GM21528 (cell line): ENCODE results near the gene SDHAF3.
"Not testable (repeated sequence)": the region's sequence is repeated elsewhere in the genome, so short reads cannot be mapped to it uniquely, and the experiment has no call there.

ENCODE experiments used
- ATAC-seq: cut with Tn5 transposase; IDR thresholded peaks from one replicate; pipeline ENCODE4 v1.9.1; 2021; ENCODE audit warnings: mild to moderate bottlenecking, moderate library complexity; ENCODE audit not compliant: unreplicated experiment, low FRiP score

SDHAF3 gene

DNA sequence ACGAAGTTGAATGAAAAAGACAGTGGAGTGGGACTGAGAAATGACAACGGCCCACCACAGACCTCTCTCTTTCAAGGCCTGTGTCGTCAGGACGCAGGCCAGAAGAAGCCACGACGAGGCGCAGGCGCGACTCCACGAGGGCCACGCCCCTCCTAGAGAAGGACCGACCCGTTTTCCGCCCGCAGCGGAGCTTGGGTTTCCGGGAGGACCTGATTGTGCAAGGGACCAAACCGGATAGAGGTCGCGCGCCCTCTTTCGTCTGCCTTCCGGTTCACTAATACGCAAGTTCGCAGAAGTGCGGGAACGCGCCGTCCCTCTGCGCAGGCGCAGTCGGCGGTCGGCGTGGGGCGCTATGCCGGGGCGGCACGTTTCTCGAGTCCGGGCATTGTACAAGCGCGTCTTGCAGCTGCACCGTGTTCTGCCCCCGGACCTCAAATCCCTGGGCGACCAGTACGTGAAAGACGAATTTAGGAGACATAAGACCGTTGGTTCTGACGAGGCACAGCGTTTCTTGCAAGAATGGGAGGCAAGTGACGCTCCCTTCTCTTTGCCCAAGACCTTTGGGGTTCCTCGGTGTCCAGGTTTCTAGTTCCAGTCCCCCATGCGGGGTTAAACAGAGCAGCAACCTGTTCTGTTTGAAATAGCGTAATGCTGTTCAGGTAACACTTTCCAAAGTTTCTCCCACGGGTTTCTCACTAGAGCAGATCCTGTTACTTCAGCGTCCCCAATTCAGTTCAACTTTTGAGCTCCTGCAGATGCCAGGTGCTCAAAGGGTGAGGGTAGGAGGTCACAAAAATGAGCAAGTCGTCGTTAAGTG, at the start of gene SDHAF3:
TSS of gene SDHAF3 (plus strand) at position 327 of the 817 bp plus-strand sequence. CDS start at position 353, 26 bp downstream.
- ATAC-seq: peak; percentile 91

DNA sequence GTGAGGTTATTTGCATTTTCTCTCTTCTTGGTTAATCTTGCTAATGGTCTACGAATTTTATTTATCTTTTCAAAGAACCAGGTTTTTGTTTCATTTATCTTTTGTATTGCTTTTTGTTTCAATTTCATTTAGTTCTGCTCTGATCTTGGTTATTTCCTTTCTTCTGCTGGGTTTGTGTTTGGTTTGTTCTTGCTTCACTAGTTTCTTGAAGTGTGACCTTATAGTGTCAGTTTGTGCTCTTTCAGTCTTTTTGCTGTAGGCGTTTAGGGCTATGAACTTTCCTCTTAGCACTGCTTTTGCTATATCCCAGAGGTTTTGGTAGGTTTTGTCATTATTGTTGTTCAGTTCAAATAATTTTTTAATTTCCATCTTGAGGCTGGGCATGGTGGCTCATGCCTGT, 45.5 kb upstream of the SDHAF3 start:
- ATAC-seq: not testable (repeated sequence)

DNA sequence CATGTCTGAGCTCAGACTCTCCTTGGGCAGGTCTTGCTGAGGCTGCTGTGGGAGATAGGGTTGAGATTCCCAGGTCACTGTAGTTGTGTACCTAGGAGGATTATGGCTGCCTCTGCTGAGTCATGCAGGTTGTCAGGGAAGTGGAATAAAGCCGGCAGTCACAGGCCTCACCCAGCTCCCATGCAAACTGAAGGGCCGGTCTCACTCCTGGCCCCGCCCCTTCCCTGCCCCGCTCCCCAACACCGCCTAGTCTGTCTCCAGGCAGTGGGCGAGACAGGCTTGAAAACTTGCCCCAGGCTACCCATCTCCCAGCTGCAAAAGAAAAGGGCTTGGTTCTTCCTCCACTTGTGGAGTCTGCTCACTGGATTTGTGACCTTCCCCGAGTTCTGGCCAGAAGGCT, 41.6 kb upstream of the SDHAF3 start:
- ATAC-seq: no peak

DNA sequence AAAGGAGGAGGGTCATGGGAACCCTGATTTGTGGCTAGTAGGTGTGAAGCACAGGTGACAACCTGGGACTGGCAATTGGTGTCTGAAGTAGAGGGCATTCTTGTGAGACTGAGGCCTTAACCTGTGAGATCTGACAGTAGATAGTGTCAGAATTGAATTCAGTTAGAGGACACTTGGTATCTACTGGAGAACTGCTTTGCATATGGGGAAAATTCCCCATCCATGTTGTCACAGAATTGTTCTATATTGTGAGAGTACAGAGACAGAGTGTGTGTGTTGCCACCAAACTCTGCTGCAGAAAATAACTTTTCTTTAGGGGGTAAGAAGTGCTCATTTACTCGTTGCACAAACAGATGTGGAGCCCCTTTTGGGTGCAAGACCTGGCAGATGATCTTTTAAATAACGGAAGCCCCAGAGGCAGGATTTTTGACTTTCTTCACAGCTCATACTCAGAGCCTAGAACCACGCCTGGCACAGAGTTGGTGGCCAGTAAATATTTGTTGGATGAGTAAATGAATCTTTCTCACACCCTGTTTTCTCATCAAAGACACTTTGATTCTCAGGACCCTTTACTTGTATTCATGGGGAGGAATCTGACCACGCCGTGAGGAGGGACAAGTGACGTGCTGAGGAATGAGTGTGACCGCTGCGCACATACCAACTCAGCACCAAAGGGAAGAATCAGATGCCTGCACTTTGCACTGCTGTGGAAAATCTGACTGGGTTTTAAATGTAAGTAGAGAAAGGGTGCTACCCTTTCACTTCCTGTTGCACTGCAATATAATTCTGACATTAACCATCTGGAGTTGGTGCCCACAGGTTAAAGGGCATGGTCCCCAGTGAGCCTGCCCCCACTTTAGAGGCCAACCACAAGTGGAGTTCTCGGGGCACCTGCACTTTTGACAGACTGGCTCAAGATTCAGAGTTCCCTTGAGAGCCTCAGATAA, 39.2 kb upstream of the SDHAF3 start:
- peak; percentile 68 for ATAC-seq

DNA sequence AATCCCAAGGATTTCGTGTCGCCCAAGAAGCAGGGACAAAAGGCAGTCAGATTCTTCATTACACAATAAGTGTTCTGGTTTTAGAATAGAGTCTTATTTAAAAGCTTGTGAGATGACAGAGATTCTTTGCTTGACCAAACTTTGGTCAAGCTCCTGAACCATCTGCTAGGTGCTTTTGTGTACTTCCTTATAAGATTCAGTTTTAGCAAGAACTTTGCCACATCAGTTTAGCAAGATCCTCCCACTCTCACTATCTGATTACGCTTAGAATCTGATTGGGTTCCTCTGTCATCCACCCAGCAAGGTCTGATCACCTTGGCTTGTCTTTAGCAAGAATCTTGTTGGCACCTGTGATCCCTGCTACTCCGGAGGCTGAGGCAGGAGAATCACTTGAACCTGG, 38.2 kb upstream of the SDHAF3 start:
- ATAC-seq: no peak

DNA sequence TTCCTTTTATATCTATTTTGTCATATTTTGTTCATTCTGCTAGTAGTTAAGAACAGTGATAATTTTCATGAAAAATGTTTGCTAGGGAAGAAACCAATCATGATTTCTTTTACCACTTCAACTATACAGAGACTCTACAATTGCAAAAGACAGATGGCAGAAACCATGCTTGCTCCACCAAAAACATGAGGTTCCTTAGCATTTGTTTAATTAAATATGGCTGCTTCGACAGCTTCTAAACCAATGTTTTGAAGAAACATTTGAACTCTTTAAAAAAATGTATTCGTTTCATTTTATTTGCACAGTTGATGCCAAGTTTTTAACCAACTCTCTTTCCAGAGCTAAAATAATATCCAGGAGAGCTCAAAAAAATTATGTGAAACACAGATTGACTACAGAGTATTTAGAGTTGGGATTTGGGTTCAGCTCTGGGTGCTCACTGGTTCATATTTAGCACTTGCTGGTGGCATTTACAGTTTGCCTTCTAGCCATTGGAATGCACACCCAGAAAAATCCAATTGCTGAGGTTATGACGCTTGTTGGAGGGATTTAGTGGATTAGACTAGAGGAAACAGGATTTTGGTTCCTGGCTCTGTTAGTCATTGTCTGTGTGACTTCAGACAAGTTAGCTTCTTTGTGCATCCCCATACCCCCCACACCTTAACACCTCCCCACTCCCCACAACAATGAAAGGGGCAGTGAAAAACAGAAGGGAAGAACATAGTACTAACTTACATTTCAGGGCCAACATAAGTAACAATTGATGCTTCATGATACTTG, 35.8 kb upstream of the SDHAF3 start:
- no peak for ATAC-seq

DNA sequence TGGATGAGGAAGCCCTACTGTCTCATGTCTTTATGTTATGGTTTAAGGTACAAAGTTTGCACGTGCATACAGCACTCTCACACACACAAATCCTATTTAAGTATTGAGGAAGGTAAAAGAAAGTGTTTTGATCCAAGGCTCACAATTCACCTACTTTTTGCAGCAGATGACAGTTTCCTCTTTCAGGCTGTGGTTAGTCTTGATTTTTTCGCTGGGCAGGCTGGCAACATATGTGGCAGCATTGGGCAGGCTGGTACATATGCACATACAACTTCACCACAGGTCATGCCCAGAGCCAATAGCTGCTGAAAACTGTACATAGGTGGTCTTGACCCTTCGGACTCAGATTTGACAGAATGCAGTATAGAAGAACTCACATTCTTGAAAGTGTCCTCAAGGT, 29.1 kb upstream of the SDHAF3 start:
- ATAC-seq: no peak

DNA sequence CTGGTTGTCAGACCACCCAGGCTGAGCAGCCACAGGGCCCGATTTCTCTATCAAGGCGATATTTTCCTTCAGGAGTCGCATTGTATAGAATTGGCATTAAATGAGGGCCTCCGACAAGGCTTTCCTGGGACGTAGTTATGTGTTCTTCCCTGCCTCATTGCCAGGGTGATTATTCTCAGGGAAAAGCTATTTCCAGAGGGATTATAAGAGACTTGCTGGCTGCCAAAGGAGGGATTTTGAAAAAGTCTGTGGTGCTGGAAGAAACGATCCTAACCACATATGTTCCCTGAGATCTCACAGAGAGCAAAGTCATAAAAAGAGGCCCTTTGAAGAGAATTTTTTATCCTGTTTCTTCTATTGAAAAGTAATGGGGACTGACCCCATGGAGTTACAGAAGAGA, 27.7 kb upstream of the SDHAF3 start:
- ATAC-seq: no peak

DNA sequence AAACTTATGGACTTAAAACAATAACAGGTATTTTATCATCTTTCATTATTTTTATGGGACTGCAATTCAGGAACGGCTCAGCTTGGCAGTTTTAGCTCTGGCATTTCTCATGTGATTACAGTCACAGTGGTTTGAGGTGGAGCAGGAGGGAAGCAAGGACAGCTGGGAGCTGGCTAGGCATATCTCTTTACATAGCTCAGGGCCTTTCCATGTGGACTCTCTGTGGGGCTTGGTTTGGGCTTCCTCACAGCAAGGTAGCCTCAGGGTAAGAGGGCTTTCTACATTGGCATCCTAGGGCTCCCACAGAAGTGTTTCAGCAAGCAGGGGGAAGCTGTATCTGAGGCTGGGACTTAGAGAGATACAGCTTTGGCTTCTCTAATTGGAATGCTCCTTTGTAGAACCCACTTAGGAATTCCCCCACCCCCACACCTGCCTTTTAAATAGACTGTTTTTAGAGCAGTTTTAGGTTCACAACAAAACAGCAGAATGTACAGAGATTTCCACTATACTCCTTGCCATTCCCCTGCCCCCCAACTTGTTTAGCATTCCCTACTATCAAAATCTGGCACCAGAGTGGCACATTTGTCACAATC, 26.6 kb upstream of the SDHAF3 start:
- no peak for ATAC-seq

DNA sequence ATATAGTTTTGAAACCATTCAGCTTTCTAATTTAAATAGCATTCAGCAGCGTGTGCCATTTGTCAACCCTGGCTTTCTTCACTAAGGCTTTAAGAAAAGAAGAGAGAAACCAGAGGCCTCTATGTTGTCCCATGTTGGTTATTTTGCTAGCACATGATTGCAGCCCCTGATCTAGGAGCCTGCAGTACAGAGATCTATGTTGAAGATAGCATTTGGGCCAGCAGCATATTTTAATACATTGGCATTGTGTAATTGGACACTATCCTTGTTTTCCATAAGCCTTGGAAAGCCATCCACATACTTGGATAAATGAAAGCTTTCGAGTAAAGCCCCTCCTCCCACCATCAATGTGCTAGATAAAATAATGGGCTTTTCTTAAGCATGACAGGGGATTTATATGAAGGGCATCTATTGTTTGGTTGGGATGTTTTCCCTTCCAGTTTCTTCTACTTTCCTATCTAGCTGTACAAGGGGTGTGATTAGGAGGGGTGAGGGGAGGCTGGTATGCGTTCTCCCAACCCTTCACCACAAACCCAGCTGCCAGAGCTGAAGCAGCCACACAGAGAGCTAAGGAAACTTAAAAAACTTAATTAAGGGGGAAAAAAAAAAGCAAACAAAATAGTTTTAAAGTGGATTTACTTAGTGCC, 23.1 kb upstream of the SDHAF3 start:
- no peak for ATAC-seq

DNA sequence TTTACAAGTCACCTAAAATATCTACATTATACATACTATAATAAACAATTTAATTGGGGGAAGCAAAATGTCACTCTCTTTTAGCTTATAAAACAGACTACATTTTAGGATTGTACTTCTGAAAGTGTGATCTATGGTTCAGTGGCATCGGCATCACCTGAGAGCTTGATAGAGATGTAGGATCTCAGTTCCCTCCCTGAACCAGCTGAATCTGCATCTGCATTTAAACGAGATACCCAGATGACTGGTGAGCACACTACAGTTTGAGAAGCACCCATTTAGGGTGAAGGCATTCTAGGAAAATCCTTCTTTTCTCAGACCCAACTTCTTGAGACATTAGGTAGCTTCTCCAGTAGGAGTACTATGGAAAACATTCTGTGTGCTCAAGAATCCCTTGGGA, 21.5 kb upstream of the SDHAF3 start:
- ATAC-seq: no peak

DNA sequence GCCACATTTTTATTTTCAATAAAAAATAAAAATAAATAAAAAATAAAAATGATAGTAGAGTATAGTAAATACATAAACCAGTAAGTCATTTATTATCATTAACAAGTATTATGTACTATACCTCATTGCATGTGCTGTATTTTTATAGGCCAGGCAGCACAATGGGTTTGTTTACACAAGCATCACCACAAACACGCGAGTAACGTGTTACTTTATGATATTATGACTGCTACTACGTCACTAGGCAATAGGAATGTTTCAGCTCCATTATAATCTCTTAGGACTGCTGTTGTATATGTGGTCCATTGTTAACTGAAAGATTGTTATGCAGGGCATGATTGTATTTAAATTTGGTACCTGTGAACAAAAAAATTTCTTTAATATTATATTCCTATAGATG, 20.8 kb upstream of the SDHAF3 start:
- no peak for ATAC-seq

DNA sequence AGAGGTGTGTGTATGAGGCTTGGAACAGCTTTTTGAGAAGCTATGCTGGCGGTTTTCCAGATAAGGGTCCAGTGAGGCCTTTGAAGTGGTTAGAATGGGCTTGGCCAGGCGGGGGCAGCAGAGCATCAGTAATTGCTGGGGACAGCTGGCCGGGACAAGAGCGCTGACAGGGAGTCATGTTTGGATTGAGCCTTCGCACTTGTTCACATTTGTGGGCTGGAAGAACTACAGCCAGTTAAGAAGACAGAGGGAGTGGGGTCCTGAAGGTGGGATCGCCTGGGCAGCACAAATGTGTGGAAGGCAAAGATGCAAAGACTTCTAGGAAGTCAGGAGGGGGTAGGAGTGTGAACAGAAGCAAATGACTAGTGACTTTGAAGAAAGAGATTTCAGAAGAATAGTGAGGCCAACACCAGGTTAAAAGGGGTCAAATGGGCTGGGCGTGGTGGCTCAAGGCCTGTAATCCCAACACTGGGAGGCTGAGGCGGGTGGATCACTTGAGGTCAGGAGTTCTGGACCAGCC, 12.7 kb upstream of the SDHAF3 start:
- peak; percentile 97 for ATAC-seq

DNA sequence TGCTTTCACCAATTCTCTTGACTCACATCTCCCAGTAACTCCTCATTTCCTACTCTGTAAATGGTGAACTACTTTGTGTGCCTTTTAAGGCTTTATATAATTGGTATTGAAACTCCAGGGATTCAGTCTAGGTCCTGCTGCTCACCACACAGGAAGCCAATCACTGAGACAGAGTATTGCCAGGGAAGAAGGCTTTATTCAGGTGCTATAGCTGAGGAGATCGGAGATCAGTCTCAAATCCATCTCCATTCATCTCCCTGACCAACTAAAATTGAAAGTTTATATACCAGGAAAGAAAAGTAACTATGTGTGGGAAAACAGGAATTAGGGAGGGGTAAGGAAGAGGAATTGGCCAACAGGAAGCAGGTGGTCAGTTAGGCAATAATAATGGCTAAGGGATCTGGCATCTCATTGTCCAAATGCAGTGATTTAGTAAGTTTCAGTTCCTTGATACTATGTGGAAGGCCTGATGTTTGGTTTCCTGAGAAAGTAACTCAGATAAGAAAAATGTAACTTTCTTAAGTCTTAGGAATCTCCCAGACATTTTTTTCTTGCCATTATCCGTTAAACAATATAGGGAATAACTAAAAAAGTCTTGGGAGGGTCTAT, 10.2 kb upstream of the SDHAF3 start:
- no peak for ATAC-seq

DNA sequence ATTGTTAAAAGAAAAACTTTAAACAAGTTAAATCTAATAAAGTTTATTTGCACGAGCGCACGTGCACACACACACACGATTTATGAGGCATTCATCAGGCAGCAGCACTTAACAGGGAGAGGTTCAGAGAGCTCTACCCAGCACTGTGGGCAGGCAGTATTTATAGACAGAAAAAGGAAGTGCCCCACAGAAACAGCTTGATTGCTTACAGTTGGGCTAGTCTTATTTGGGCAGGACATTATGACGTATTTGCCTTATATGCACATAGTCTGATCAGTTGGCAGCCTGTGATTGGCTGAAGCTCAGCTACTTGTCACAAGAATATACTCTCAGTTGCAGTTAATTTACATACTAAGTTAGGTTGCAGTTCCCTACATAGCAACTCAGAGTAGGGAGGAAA, 1.2 kb upstream of the SDHAF3 start:
- no peak for ATAC-seq

DNA sequence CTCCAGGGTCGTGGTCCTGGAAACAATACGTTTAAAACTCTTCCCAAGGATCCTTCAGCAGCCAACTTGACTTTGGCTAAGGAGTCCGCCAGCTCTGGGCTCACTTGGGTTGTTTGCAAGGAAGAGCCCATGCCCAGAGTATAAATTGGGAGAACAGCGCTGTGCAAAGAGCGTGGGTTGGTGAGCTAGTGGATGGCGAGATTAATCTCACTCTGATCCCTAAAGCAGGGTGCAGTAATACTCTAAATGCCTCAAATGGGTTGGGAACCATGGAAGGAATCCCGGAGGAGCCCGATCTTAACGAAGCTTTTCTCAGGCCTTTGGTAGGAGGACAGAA, 495 bp upstream of the SDHAF3 start:
- peak; percentile 0 for ATAC-seq

DNA sequence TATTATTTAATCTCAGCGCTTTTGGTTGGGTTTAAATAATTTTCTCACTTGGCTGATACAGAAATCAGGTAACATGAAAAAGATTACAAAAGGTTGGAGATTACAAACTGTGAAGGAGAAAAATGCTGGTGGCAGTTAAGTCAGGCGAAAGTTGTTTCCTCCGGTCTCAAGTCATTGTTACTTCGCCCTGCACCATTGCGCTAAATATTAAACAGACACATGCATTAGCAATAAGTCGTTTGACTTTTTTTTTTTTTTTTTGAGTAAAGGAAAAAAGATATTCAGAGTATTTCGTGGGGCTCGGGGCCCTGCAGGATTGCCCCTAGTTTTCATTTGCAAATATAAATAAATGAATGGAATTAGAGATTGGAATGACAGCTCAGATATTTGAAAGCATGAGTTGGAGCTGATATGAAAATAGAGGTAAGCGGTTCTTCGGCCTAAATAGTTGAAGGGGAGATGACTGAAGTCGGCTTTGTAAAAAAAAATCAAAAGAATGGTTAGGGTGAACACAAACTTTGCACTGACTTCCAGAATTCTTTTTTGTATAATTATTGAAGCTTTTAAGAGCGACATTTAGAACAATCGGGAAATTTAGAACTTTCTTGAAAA, 914 bp downstream of the SDHAF3 start:
- no peak for ATAC-seq

DNA sequence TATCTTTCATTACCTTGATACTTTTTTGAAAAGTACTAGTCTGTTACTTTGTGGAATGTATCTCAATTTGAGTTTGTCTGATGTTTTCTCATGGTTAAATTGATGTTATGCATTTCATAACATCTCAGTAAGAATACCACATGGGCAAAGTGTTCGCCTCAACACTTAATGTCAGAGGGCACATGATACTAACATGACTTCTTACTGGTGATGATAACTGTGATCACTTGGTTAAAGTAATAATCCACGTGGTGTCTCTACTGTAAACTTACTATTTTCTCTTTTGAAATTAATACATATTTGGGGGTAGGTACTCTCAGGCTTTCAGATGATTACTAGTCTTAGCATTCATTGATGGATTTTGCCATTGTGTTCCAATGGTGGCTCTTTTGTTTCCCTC, 2.2 kb downstream of the SDHAF3 start:
- ATAC-seq: no peak
